SK-N-SH treated with all-trans-retinoic acid at 6 μM for 48 hours (cell line): ENCODE measurements around the gene ELP4.

Experiments
- ATAC-seq: fragments of 200-7000 bp; cut with Tn5 transposase; 3 replicates; pipeline ENCODE4 v1.9.1; 2020; ENCODE audit warnings: mild to moderate bottlenecking, moderate library complexity
- ARNTL ChIP-seq: fragments of 450-650 bp; formaldehyde crosslinking; IDR thresholded peaks from 2 replicates; pipeline ENCODE4 v1.5.0; 2020; ENCODE audit warnings: low read depth, mild to moderate bottlenecking, moderate library complexity, borderline replicate concordance
- BACH2 ChIP-seq: fragments of 250-450 bp; sonication (Bioruptor Pico); IDR thresholded peaks from 2 replicates; pipeline ENCODE4 v1.9.0; 2021; ENCODE audit warnings: mild to moderate bottlenecking, borderline replicate concordance
- CREB5 ChIP-seq: fragments of 250-450 bp; sonication (Bioruptor Pico); IDR thresholded peaks from 2 replicates; pipeline ENCODE4 v1.5.1; 2020; ENCODE audit warnings: low read depth, mild to moderate bottlenecking, moderate library complexity
- CSRNP3 ChIP-seq: fragments of 250-450 bp; sonication (Bioruptor Pico); IDR thresholded peaks from 2 replicates; pipeline ENCODE4 v1.5.1; 2021; ENCODE audit warnings: mild to moderate bottlenecking, moderate library complexity
- ESRRG ChIP-seq: fragments of 250-450 bp; sonication (Bioruptor Pico); IDR thresholded peaks from 2 replicates; pipeline ENCODE4 v1.6.1; 2021; ENCODE audit warnings: mild to moderate bottlenecking
- ISL1 ChIP-seq: fragments of 250-450 bp; sonication (Bioruptor Pico); IDR thresholded peaks from 2 replicates; pipeline ENCODE4 v2.1.2; 2022; ENCODE audit warnings: mild to moderate bottlenecking, moderate library complexity
- OSR1 ChIP-seq: fragments of 250-450 bp; sonication (Bioruptor Pico); IDR thresholded peaks from 2 replicates; pipeline ENCODE4 v1.8.0; 2022; ENCODE audit warnings: moderate library complexity, mild to moderate bottlenecking, inconsistent platforms
- PATZ1 ChIP-seq: fragments of 250-450 bp; sonication (Bioruptor Pico); IDR thresholded peaks from 2 replicates; pipeline ENCODE4 v1.8.0; 2020; ENCODE audit warnings: mild to moderate bottlenecking, moderate library complexity, borderline replicate concordance
- POU6F1 ChIP-seq: fragments of 250-450 bp; sonication (Bioruptor Pico); IDR thresholded peaks from 2 replicates; pipeline ENCODE4 v1.8.0; 2021; ENCODE audit warnings: low read depth, mild to moderate bottlenecking, moderate library complexity, borderline replicate concordance
- PPARA ChIP-seq: fragments of 250-450 bp; sonication (Bioruptor Pico); IDR thresholded peaks from 2 replicates; pipeline ENCODE4 v1.5.0; 2020; ENCODE audit warnings: mild to moderate bottlenecking, borderline replicate concordance
- RARB ChIP-seq: fragments of 250-450 bp; sonication (Bioruptor Pico); IDR thresholded peaks from 2 replicates; pipeline ENCODE4 v1.8.0; 2021; ENCODE audit warnings: mild to moderate bottlenecking, moderate library complexity
- SNAI2 ChIP-seq: fragments of 250-450 bp; sonication (Bioruptor Pico); IDR thresholded peaks from 2 replicates; pipeline ENCODE4 v1.5.0; 2020; ENCODE audit warnings: mild to moderate bottlenecking, moderate library complexity
- TCF4 ChIP-seq: fragments of 250-450 bp; sonication (Bioruptor Pico); IDR thresholded peaks from 2 replicates; pipeline ENCODE4 v1.8.0; 2021; ENCODE audit warnings: mild to moderate bottlenecking, moderate library complexity, borderline replicate concordance
- TOX ChIP-seq: fragments of 250-450 bp; sonication (Bioruptor Pico); IDR thresholded peaks from 2 replicates; pipeline ENCODE4 v1.8.0; 2021; ENCODE audit warnings: mild to moderate bottlenecking, moderate library complexity, borderline replicate concordance
- ZFP3 ChIP-seq: fragments of 250-450 bp; sonication (Bioruptor Pico); IDR thresholded peaks from 2 replicates; pipeline ENCODE4 v1.5.0; 2020; ENCODE audit warnings: mild to moderate bottlenecking, moderate library complexity
- ZNF565 ChIP-seq: fragments of 450-650 bp; formaldehyde crosslinking; conservative IDR thresholded peaks from 2 replicates; pipeline ENCODE4 v1.5.0; 2020; ENCODE audit warnings: low read depth, mild to moderate bottlenecking, moderate library complexity
- ZNF8 ChIP-seq: fragments of 450-650 bp; formaldehyde crosslinking; IDR thresholded peaks from 2 replicates; pipeline ENCODE4 v1.5.0; 2020; ENCODE audit warnings: mild to moderate bottlenecking, moderate library complexity
- TF ChIP-seq, protein P1 (sequence below): fragments of 250-450 bp; sonication (Bioruptor Pico); IDR thresholded peaks from 2 replicates; pipeline ENCODE4 v1.5.0; 2020; ENCODE audit warnings: mild to moderate bottlenecking, moderate library complexity

The ELP4 gene

GRCh38 chr11:31805629-31806185 lies 296.1 kb downstream of the ELP4 start:
- no peak for TF ChIP-seq PPARA
- no peak for TF ChIP-seq CREB5 (CRISPR knock-in tag)
- TF ChIP-seq ZFP3 (CRISPR knock-in tag) = no peak
- ATAC-seq = no peak

GRCh38 chr11:31806186-31806927 lies 296.8 kb downstream of the ELP4 start:
- TF ChIP-seq ARNTL (CRISPR knock-in tag) (no peak), OSR1 (CRISPR knock-in tag) (no peak), ISL1 (CRISPR knock-in tag) (no peak), TCF4 (CRISPR knock-in tag) (no peak), CREB5 (CRISPR knock-in tag) (no peak), BACH2 (CRISPR knock-in tag) (no peak), SNAI2 (no peak), ZNF565 (CRISPR knock-in tag) (no peak), CSRNP3 (CRISPR knock-in tag) (no peak), PATZ1 (CRISPR knock-in tag) (no peak), ZNF8 (CRISPR knock-in tag) (no peak), TOX (CRISPR knock-in tag) (no peak), RARB (no peak), POU6F1 (CRISPR knock-in tag) (no peak), ESRRG (no peak)
- TF ChIP-seq, protein P1, sequence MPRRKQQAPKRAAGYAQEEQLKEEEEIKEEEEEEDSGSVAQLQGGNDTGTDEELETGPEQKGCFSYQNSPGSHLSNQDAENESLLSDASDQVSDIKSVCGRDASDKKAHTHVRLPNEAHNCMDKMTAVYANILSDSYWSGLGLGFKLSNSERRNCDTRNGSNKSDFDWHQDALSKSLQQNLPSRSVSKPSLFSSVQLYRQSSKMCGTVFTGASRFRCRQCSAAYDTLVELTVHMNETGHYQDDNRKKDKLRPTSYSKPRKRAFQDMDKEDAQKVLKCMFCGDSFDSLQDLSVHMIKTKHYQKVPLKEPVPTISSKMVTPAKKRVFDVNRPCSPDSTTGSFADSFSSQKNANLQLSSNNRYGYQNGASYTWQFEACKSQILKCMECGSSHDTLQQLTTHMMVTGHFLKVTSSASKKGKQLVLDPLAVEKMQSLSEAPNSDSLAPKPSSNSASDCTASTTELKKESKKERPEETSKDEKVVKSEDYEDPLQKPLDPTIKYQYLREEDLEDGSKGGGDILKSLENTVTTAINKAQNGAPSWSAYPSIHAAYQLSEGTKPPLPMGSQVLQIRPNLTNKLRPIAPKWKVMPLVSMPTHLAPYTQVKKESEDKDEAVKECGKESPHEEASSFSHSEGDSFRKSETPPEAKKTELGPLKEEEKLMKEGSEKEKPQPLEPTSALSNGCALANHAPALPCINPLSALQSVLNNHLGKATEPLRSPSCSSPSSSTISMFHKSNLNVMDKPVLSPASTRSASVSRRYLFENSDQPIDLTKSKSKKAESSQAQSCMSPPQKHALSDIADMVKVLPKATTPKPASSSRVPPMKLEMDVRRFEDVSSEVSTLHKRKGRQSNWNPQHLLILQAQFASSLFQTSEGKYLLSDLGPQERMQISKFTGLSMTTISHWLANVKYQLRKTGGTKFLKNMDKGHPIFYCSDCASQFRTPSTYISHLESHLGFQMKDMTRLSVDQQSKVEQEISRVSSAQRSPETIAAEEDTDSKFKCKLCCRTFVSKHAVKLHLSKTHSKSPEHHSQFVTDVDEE = no peak
- TF ChIP-seq, all 23 proteins: peak for 0
- no peak for ATAC-seq
